H1 (cell line): ENCODE data around the gene VNN1. TPM values are rescaled to one million over a fixed set of nuclear protein-coding genes. Genes with fewer than 3 reads are reported as not detected.

Experiments
- CTCF ChIA-PET: fragments of 300-600 bp; sonication (Branson Sonifier 250); formaldehyde crosslinking; loops from one replicate; lab custom pipeline; 2021; ENCODE audit not compliant: partially characterized antibody; lab: Charles Lee
- POLR2A ChIA-PET: fragments of 300-600 bp; sonication (Branson Sonifier 250); formaldehyde crosslinking; loops from one replicate; lab custom pipeline; 2021; ENCODE audit warnings: inconsistent platforms; ENCODE audit not compliant: partially characterized antibody; lab: Charles Lee
- DNase-seq, 2 experiments: peaks; one replicate each; pipeline versions ENCODE4 v3.0.0 to v3.0.0-alpha.2; 2010 to 2022; ENCODE audit warnings: low spot score in 2 of 2, low read depth in 1 of 2, mixed read lengths in 1 of 2
- FAIRE-seq: peaks from 2 replicates; lab custom pipeline; 2011; peaks lifted over from hg19 to GRCh38; lab: Jason Lieb, UNC
- H2AFZ ChIP-seq: 2 replicates; pipeline ENCODE4 v1.8.1; 2012; ENCODE audit warnings: low read length, inconsistent platforms
- H2AK5ac ChIP-seq: 2 replicates; pipeline ENCODE4 v1.6.1; 2013; ENCODE audit warnings: low read depth, low read length
- H2BK120ac ChIP-seq: replicated peaks from 2 replicates; pipeline ENCODE3; 2013; ENCODE audit warnings: low read depth, low read length, inconsistent platforms
- H2BK12ac ChIP-seq: 2 replicates; pipeline ENCODE4 v1.6.1; 2013; ENCODE audit warnings: low read depth, low read length
- H2BK15ac ChIP-seq: 2 replicates; pipeline ENCODE4 v1.6.1; 2013; ENCODE audit warnings: low read length
- H2BK20ac ChIP-seq: 2 replicates; pipeline ENCODE4 v1.6.1; 2013; ENCODE audit warnings: low read length
- H2BK5ac ChIP-seq: 2 replicates; pipeline ENCODE4 v1.6.1; 2013; ENCODE audit warnings: low read depth, low read length
- H3K14ac ChIP-seq: 2 replicates; pipeline ENCODE4 v1.6.1; 2013; ENCODE audit warnings: inconsistent platforms; ENCODE audit not compliant: insufficient read length
- H3K18ac ChIP-seq: 2 replicates; pipeline ENCODE4 v1.6.1; 2013; ENCODE audit warnings: low read length; ENCODE audit errors: extremely low read depth
- H3K23ac ChIP-seq: 2 replicates; pipeline ENCODE4 v1.6.1; 2013; ENCODE audit warnings: inconsistent platforms; ENCODE audit not compliant: insufficient read length
- H3K23me2 ChIP-seq: 2 replicates; pipeline ENCODE4 v1.6.1; 2013; ENCODE audit warnings: low read depth, low read length
- H3K27ac ChIP-seq: 2 replicates; pipeline ENCODE4 v1.6.1; 2011; ENCODE audit warnings: low read depth, low read length, inconsistent platforms
- H3K27me3 ChIP-seq, 4 experiments: replicated peaks in 1 of 4; 1 replicate in 1 of 4; 2 replicates in 3 of 4; pipeline versions ENCODE4 v1.6.1 to v1.8.1; 2011 to 2013; ENCODE audit warnings: low read length in 3 of 4, mild to moderate bottlenecking in 3 of 4, inconsistent platforms in 2 of 4, mixed read lengths in 2 of 4, moderate library complexity in 1 of 4; ENCODE audit not compliant: control insufficient read depth in 3 of 4, insufficient read depth in 3 of 4; ENCODE audit errors: extremely low read depth in 1 of 4
- H3K36me3 ChIP-seq, 4 experiments: 2 replicates each; pipeline versions ENCODE4 v1.6.1 to v1.8.1; 2011 to 2013; ENCODE audit warnings: mild to moderate bottlenecking in 4 of 4, low read length in 3 of 4, moderate library complexity in 2 of 4, control low read depth in 1 of 4, inconsistent platforms in 1 of 4; ENCODE audit not compliant: insufficient read depth in 4 of 4, control insufficient read depth in 2 of 4
- H3K4ac ChIP-seq: replicated peaks from 2 replicates; pipeline ENCODE3; 2013; ENCODE audit warnings: low read length, low read depth, mixed read lengths, inconsistent platforms; ENCODE audit not compliant: insufficient read length
- H3K4me1 ChIP-seq, 4 experiments: replicated peaks in 1 of 4; 1 replicate in 1 of 4; 2 replicates in 3 of 4; pipeline versions ENCODE4 v1.6.1 to v1.8.1; 2011 to 2013; ENCODE audit warnings: low read length in 3 of 4, inconsistent platforms in 2 of 4, mixed read lengths in 1 of 4; ENCODE audit not compliant: insufficient read depth in 4 of 4, control insufficient read depth in 3 of 4
- H3K4me2 ChIP-seq, 2 experiments: 2 replicates each; pipeline versions ENCODE4 v1.6.1 to v1.8.1; 2011 to 2013; ENCODE audit warnings: low read depth in 2 of 2, low read length in 2 of 2, control low read depth in 1 of 2, inconsistent platforms in 1 of 2, mild to moderate bottlenecking in 1 of 2; ENCODE audit not compliant: insufficient read depth in 1 of 2
- H3K4me3 ChIP-seq, 4 experiments: fragments of 200-600, 300-600 bp in 1 of 4; sonication (generic), shearing (Covaris generic), sonication (Bioruptor Twin) in 1 of 4; 2 replicates each; pipeline versions ENCODE4 v1.5.1 to v1.8.1; 2011 to 2016; ENCODE audit warnings: low read length in 4 of 4, low read depth in 3 of 4, control low read depth in 2 of 4, inconsistent platforms in 2 of 4, mild to moderate bottlenecking in 2 of 4, mixed read lengths in 1 of 4, moderate library complexity in 1 of 4; ENCODE audit not compliant: insufficient read depth in 2 of 4; ENCODE audit errors: extremely low read depth in 1 of 4
- H3K56ac ChIP-seq: replicated peaks from 2 replicates; pipeline ENCODE3; 2013; ENCODE audit warnings: low read depth, mild to moderate bottlenecking, mixed read lengths, low read length, inconsistent platforms; ENCODE audit not compliant: insufficient read length
- H3K79me1 ChIP-seq: 2 replicates; pipeline ENCODE4 v1.6.1; 2013; ENCODE audit warnings: low read depth, low read length, control low read depth
- H3K79me2 ChIP-seq, 2 experiments: 2 replicates each; pipeline versions ENCODE4 v1.6.1 to v1.8.1; 2012 to 2013; ENCODE audit warnings: low read length in 2 of 2, mild to moderate bottlenecking in 2 of 2, inconsistent platforms in 1 of 2; ENCODE audit not compliant: insufficient read depth in 2 of 2, control insufficient read depth in 1 of 2
- H3K9ac ChIP-seq, 4 experiments: replicated peaks in 1 of 4; 1 replicate in 1 of 4; 2 replicates in 3 of 4; pipeline versions ENCODE4 v1.6.1 to v1.8.1; 2011 to 2013; ENCODE audit warnings: low read depth in 3 of 4, low read length in 3 of 4, control low read depth in 2 of 4, mild to moderate bottlenecking in 2 of 4, moderate library complexity in 2 of 4, inconsistent platforms in 1 of 4; ENCODE audit errors: extremely low read depth in 1 of 4
- H3K9me3 ChIP-seq, 2 experiments: 2 replicates each; pipeline versions ENCODE4 v1.6.1 to v1.8.1; 2012 to 2013; ENCODE audit warnings: mild to moderate bottlenecking in 2 of 2, moderate library complexity in 2 of 2, control low read depth in 1 of 2, inconsistent platforms in 1 of 2, low read depth in 1 of 2, low read length in 1 of 2, mixed read lengths in 1 of 2; ENCODE audit not compliant: insufficient read depth in 2 of 2
- H4K20me1 ChIP-seq, 2 experiments: replicated peaks in 1 of 2; 2 replicates each; pipeline versions ENCODE3 to v1.8.1; 2011 to 2013; ENCODE audit warnings: inconsistent platforms in 2 of 2, low read length in 2 of 2, mild to moderate bottlenecking in 1 of 2; ENCODE audit not compliant: insufficient read depth in 2 of 2, control insufficient read depth in 1 of 2
- H4K5ac ChIP-seq: 2 replicates; pipeline ENCODE4 v1.6.1; 2013; ENCODE audit warnings: low read length, low read depth, mixed read lengths, inconsistent platforms; ENCODE audit not compliant: insufficient read length
- H4K8ac ChIP-seq: 2 replicates; pipeline ENCODE4 v1.8.0; 2013; ENCODE audit warnings: mild to moderate bottlenecking, moderate library complexity, low read length, inconsistent platforms; ENCODE audit not compliant: insufficient read depth; ENCODE audit errors: extremely low read depth
- H4K91ac ChIP-seq: replicated peaks from 2 replicates; pipeline ENCODE3; 2013; ENCODE audit warnings: low read length, mixed read lengths, inconsistent platforms; ENCODE audit not compliant: insufficient read length
- BCL11A ChIP-seq, 2 experiments: IDR thresholded peaks; one replicate each; pipeline ENCODE4 v1.6.1; 2011; ENCODE audit warnings: low read depth in 2 of 2, low read length in 2 of 2, mild to moderate bottlenecking in 2 of 2
- GABPA ChIP-seq: IDR thresholded peaks from 2 replicates; pipeline ENCODE4 v1.6.1; 2011; ENCODE audit warnings: mild to moderate bottlenecking, low read length, moderate library complexity, borderline replicate concordance; ENCODE audit not compliant: insufficient read depth
- NRF1 ChIP-seq: IDR thresholded peaks from 2 replicates; pipeline ENCODE4 v1.6.1; 2011; ENCODE audit warnings: mild to moderate bottlenecking, low read depth, low read length, improper control_type of control experiment
- SP1 ChIP-seq: IDR thresholded peaks from 2 replicates; pipeline ENCODE4 v1.6.1; 2011; ENCODE audit warnings: low read depth, low read length
- SP4 ChIP-seq: IDR thresholded peaks from 2 replicates; pipeline ENCODE4 v1.6.1; 2012; ENCODE audit warnings: low read length, inconsistent platforms
- TBP ChIP-seq: IDR thresholded peaks from 2 replicates; pipeline ENCODE4 v1.6.1; 2011; ENCODE audit warnings: low read depth, low read length, improper control_type of control experiment
- YY1 ChIP-seq: IDR thresholded peaks from 2 replicates; pipeline ENCODE4 v1.6.1; 2011; ENCODE audit warnings: low read depth, mild to moderate bottlenecking, low read length
- WGBS, 2 experiments: shearing (Covaris generic) in 1 of 2; methylation state at CpG; one replicate each; pipeline versions ENCODE4 v1.1.6 to v1.1.7; 2013 to 2015; ENCODE audit warnings: low lambda C conversion rate in 2 of 2, mixed read lengths in 2 of 2, inconsistent platforms in 1 of 2, low coverage in 1 of 2, missing lambda C conversion rate in 1 of 2; ENCODE audit not compliant: insufficient replicate concordance in 2 of 2, insufficient coverage in 1 of 2, insufficient read length in 1 of 2; ENCODE audit errors: extremely low coverage in 1 of 2, missing lambda C conversion rate in 1 of 2; 5-methylcytosine and 5-hydroxymethylcytosine counted together
- polyA plus RNA-seq, 7 experiments: library from polyadenylated mRNA; depleted of rRNA in 3 of 7; stranded (reverse) in 5 of 7; unstranded in 2 of 7; fragments of >200 nt in 5 of 7; fragments of 200-250 nt in 2 of 7; gene quantifications; 1 replicate in 5 of 7; 2 replicates in 1 of 7; 4 replicates in 1 of 7; pipeline versions ENCODE4 v1.2.1 to v1.2.3, GENCODE V29; 2011 to 2013; ENCODE audit warnings: missing spikeins in 2 of 7, mixed read lengths in 2 of 7
- total RNA-seq: library from RNA; stranded (reverse); fragmentation: NEBNext Ultra II Directional; extraction: Animal tissue kit (Norgen Biotek cat#: 25700); gene quantifications from 2 replicates; pipeline ENCODE4 v1.2.1, GENCODE V29; 2021

Gene VNN1
- total and polyA plus RNA-seq, 2 of the 8 experiments (the other 6 are each of a cell fraction or from before 2014, with no cell fraction given), result not detected

DNA sequence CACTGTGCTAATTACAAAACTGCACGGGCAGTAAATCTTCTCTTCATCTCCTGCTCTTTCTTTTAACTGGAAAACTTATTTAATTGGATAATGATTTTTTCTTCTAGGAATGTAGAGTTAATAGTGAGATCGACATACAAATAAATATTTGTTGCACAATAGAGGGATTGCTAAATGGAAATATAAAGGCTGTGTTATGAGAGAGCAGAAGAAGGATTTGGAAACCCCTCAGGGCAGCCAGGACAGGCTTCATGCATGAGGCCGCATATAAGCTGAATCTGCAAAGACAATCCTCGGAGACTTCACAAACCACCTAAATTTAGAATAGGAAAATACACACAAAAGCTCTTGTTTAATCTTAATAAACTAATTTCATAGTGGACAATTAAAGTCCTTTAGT is 51.9 kb downstream of the VNN1 start:
- Histone ChIP-seq H3K4me1 (peaks cover 0 to 6% (median 0%) of the 10 kb centered on the region in 4 experiments; a peak in 2 of 7 replicates), H3K23me2 (no peaks in the 10 kb centered on the region), H4K20me1 (no peaks in the 10 kb centered on the region), H3K4me2 (no peak overlapping the region), H3K79me1 (no peaks in the 10 kb centered on the region), H2AK5ac (no peak overlapping the region), H3K27ac (no peak overlapping the region), H3K56ac (no peak overlapping the region), H2BK15ac (no peak overlapping the region), H2BK120ac (no peak overlapping the region), H3K9me3 (peaks cover 0 to 8% of the 10 kb centered on the region in 2 experiments; a peak in 2 of 4 replicates), H3K14ac (no peak overlapping the region), H2BK20ac (no peak overlapping the region), H2BK12ac (no peak overlapping the region), H3K23ac (no peak overlapping the region), H4K91ac (no peak overlapping the region), H2AFZ (no peak overlapping the region), H3K4me3 (no peak overlapping the region), H3K4ac (no peak overlapping the region), H4K8ac (no peak overlapping the region), H4K5ac (no peak overlapping the region), H3K27me3 (no peaks in the 10 kb centered on the region), H3K36me3 (peaks cover 0 to 3% (median 0%) of the 10 kb centered on the region in 4 experiments; a peak in 1 of 8 replicates), H2BK5ac (no peak overlapping the region), H3K18ac (no peak overlapping the region), H3K9ac (no peak overlapping the region), H3K79me2 (no peaks in the 10 kb centered on the region)
- CTCF ChIA-PET, result interaction anchor here (0.6 to 2.2 kb wide), 5 partner anchors 10 to 218 kb away, joined by 3 to 5 read pairs (median 4); no protein-coding TSS in a partner anchor
- POLR2A ChIA-PET, result no interaction called here
- DNase-seq (no peak), FAIRE-seq (no peak)
- WGBS, 2 experiments, result 95% methylated on average over 4 of the region's 4 CpGs; no CpG with 5 or more reads in 1 of the 2 experiments
- TF ChIP-seq NRF1 (no peak), GABPA (no peak), SP1 (no peak), SP4 (no peak), YY1 (no peak), BCL11A (IDR thresholded peaks at IDR 0.05; ENCODE audit: low read depth in 2 of 2, low read length in 2 of 2) (no peak), TBP (no peak)
